A375 (cell line): ENCODE measurements around the gene ZNF358. TPM values are rescaled to one million over a fixed set of nuclear protein-coding genes. Genes with fewer than 3 reads are reported as not detected.

Experiments used
- small RNA-seq: library from RNA; depleted of rRNA; stranded (forward); fragments of <200 nt; gene quantifications from one replicate; pipeline ENCODE3, GENCODE V24; 2014
- total RNA-seq: library from RNA; depleted of rRNA; stranded (reverse); fragments of >200 nt; shearing (Covaris generic); gene quantifications from 2 replicates; pipeline ENCODE4 v1.2.3, GENCODE V29; 2014; rRNA removed

The ZNF358 gene
- 27.8 and 37.1 TPM in 2 replicates for total RNA-seq

DNA sequence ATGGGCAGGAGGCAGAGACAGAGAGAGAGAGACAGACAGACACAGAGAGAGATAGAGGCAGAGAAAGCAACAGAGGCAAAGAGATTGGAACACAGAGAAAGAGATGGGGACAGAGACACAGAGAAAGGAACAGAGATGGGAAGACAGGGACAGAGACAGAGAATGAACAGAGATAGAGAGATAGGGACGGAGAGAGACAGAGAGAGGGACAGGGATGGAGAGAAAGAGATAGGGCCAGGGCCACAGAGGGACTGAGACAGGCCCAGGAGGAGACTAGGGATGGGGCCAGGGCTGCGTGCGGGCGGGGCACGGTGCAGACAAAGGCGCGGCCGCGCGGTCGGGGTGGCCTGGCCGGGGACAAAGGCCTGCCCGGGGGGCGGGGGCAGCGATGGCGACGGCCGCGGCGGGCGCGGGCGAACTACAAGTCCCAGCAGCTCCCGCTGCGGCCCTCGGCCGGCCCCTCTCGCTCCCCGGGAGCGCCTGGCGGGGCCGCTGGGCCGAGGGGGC lies at the start of gene ZNF358:
ZNF358 (plus strand) TSS at position 459 of the 507 bp plus-strand sequence. CDS start 3,140 bp downstream, outside the sequence.

GRCh38 chr19:7488736-7489353 lies 27.1 kb upstream of the ZNF358 start, which contains the start of gene PEX11G:
TSS of gene PEX11G (minus strand) at chr19:7489035. CDS start at chr19:7489010, 25 bp downstream.

DNA sequence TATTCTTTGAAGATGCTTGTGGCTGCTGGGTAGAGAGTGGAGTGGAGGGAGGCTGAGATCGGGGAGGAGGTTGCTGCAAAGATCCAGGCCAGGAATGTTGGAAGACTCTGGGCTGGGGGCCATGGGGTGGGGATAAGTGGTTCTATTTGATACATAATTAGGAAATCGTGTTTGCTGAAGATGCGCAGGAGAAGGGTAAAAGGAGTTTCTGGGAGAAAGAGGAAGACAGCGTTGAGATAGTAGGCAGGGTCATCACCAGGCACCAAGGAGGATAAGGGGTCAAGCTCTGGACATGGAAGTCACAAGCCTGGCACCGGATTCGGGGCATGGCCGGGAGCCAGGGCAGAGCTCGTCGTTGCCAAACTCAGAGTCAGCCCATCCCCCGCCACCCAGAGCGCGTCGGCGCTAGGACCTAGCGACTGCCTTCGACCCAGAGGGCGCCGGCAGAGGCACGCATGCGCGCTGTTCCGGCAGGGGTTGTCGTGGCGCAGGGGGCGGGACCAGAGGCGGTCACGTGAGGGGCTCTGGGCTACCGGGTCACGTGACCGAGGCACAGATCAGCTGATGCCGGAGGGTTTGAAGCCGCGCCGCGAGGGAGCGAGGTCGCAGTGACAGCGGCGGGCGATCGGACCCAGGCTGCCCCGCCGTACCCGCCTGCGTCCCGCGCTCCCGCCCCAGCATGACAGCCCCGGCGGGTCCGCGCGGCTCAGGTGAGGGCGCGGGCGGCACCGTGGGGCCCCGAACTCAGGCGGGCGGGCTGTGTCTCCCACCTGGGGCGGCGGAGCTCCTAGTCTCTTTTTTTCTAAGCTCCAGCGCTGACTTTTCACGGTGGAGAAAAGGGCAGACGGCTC lies 6.4 kb downstream of the ZNF358 start, which contains the start of gene MCOLN1:
MCOLN1 (plus strand) TSS at position 553 of the 851 bp plus-strand sequence; CDS start at position 680, 127 bp downstream.

GRCh38 chr19:7535047-7535997 lies 19.4 kb downstream of the ZNF358 start, which contains the start of gene PNPLA6:
TSS of gene PNPLA6 (plus strand) at chr19:7535717. CDS start at chr19:7535789, 72 bp downstream.

Small RNA genes within 50 kb of the gene (small RNA-seq; reads per million reads assigned to genes)
- not detected for gene AC008878.2

Other genes with a start within 250 kb of the ZNF358 start
- gene INSR, start 221.7 kb upstream of the ZNF358 start, total RNA-seq, result 13.8 and 17.4 TPM in 2 replicates
- 26.0 and 26.9 TPM in 2 replicates for gene ARHGEF18, start 167.2 kb upstream of the ZNF358 start, total RNA-seq
- gene PEX11G, start 27.1 kb upstream of the ZNF358 start, total RNA-seq, result 4.9 TPM in 2 replicates
- gene MCOLN1, start 6.5 kb downstream of the ZNF358 start, total RNA-seq, result 7.6 and 8.7 TPM in 2 replicates
- gene PNPLA6, start 19.6 kb downstream of the ZNF358 start, total RNA-seq, result 107 TPM in 2 replicates
- gene CAMSAP3, start 79.8 kb downstream of the ZNF358 start, total RNA-seq, result 0.05 and 0.26 TPM in 2 replicates
- 52.8 and 66.7 TPM in 2 replicates for gene XAB2, start 113.4 kb downstream of the ZNF358 start, total RNA-seq
- gene PET100, start 113.7 kb downstream of the ZNF358 start, total RNA-seq, result 60.7 and 62.6 TPM in 2 replicates
- not detected in 2 replicates for gene PCP2, start 117.6 kb downstream of the ZNF358 start, total RNA-seq
- gene STXBP2, start 121.0 kb downstream of the ZNF358 start, total RNA-seq, result 0.05 TPM in 1 of 2 replicates, not detected in the other
- not detected in 2 replicates for gene RETN, start 152.9 kb downstream of the ZNF358 start, total RNA-seq
- 0.27 TPM in 1 of 2 replicates, not detected in the other for gene MCEMP1, start 161.0 kb downstream of the ZNF358 start, total RNA-seq
- gene TRAPPC5, start 164.7 kb downstream of the ZNF358 start, total RNA-seq, result 121 and 150 TPM in 2 replicates
- 0.34 and 0.41 TPM in 2 replicates for gene FCER2, start 186.0 kb downstream of the ZNF358 start, total RNA-seq
- gene CLEC4G, start 216.0 kb downstream of the ZNF358 start, total RNA-seq, result not detected in 2 replicates
- not detected in 2 replicates for gene CD209, start 231.4 kb downstream of the ZNF358 start, total RNA-seq
- gene CLEC4M, start 247.1 kb downstream of the ZNF358 start, total RNA-seq, result not detected in 2 replicates